PC-3 (cell line): ENCODE results near the gene MASP1. TPM values are rescaled to one million over a fixed set of nuclear protein-coding genes. Genes with fewer than 3 reads are reported as not detected.

Source experiments
- ATAC-seq: fragments of 200-7000 bp; cut with Tn5 transposase; 2 replicates; pipeline ENCODE4 v1.9.1; 2020; ENCODE audit warnings: mild to moderate bottlenecking, moderate library complexity
- BruUV-seq: library from RNA; stranded (reverse); fragments of 400-500 nt; replicated peaks from 2 replicates; lab custom pipeline; 2021; lab: Mats Ljungman, UMichigan
- CTCF ChIA-PET: fragments of 300-600 bp; sonication (Branson Sonifier 250); formaldehyde crosslinking; loops from one replicate; lab custom pipeline; 2022; ENCODE audit warnings: antibody characterized with exemption; lab: Charles Lee
- POLR2A ChIA-PET: fragments of 300-600 bp; sonication (Branson Sonifier 250); formaldehyde crosslinking; loops from one replicate; lab custom pipeline; 2022; ENCODE audit warnings: antibody characterized with exemption; ENCODE audit not compliant: unreplicated experiment; lab: Charles Lee
- DNase-seq: peaks from one replicate; pipeline ENCODE4 v3.0.0-alpha.2; 2015
- H2AFZ ChIP-seq: fragments of 300-600 bp; sonication (generic); 2 replicates; pipeline ENCODE4 v1.6.0; 2016; ENCODE audit warnings: antibody characterized with exemption, low read length
- H3F3A ChIP-seq: fragments of 300-600 bp; sonication (generic); one replicate; pipeline ENCODE4 v1.6.0; 2017; ENCODE audit warnings: antibody characterized with exemption, low read length, control low read depth, mild to moderate bottlenecking; ENCODE audit not compliant: unreplicated experiment
- H3K27ac ChIP-seq: fragments of 300-600 bp; sonication (generic); 2 replicates; pipeline ENCODE4 v1.5.1; 2016; ENCODE audit warnings: mild to moderate bottlenecking, low read length
- H3K27me3 ChIP-seq: fragments of 300-600 bp; sonication (generic); 2 replicates; pipeline ENCODE4 v1.6.1; 2016; ENCODE audit warnings: low read length, mixed read lengths
- H3K36me3 ChIP-seq: fragments of 300-600 bp; sonication (generic); 2 replicates; pipeline ENCODE4 v1.6.1; 2016; ENCODE audit warnings: low read depth, mixed run types, low read length, mixed read lengths
- H3K4me1 ChIP-seq: fragments of 300-600 bp; sonication (generic); 2 replicates; pipeline ENCODE4 v1.5.1; 2016; ENCODE audit warnings: low read length; ENCODE audit not compliant: insufficient read depth
- H3K4me2 ChIP-seq: fragments of 300-600 bp; sonication (generic); 2 replicates; pipeline ENCODE4 v1.6.0; 2016; ENCODE audit warnings: low read length
- H3K4me3 ChIP-seq: fragments of 300-600 bp; sonication (generic); 2 replicates; pipeline ENCODE4 v1.5.1; 2016; ENCODE audit warnings: mild to moderate bottlenecking, low read length, mixed read lengths
- H3K79me2 ChIP-seq: fragments of 300-600 bp; sonication (generic); 2 replicates; pipeline ENCODE4 v1.6.1; 2017; ENCODE audit warnings: low read length, mixed read lengths
- H3K9ac ChIP-seq: fragments of 300-600 bp; sonication (generic); 2 replicates; pipeline ENCODE4 v1.6.0; 2016; ENCODE audit warnings: mild to moderate bottlenecking, low read length
- H3K9me2 ChIP-seq: fragments of 300-600 bp; sonication (generic); replicated peaks from 2 replicates; pipeline ENCODE4 v1.6.1; 2016; ENCODE audit warnings: mixed run types, low read length, mixed read lengths
- H3K9me3 ChIP-seq: fragments of 300-600 bp; sonication (generic); 2 replicates; pipeline ENCODE4 v1.6.1; 2016; ENCODE audit warnings: low read length, mixed read lengths
- H4K20me1 ChIP-seq: fragments of 300-600 bp; sonication (generic); 2 replicates; pipeline ENCODE4 v1.6.1; 2016; ENCODE audit warnings: low read length, mixed read lengths
- EZH2 ChIP-seq: fragments of 300-600 bp; sonication (generic); IDR thresholded peaks from one replicate; pipeline ENCODE4 v1.6.1; 2017; ENCODE audit warnings: antibody characterized with exemption, mild to moderate bottlenecking, low read length; ENCODE audit not compliant: unreplicated experiment
- EZH2phosphoT487 ChIP-seq: fragments of 300-600 bp; sonication (generic); IDR thresholded peaks from 2 replicates; pipeline ENCODE4 v1.6.1; 2018; ENCODE audit warnings: mild to moderate bottlenecking, antibody characterized with exemption, low read length, borderline replicate concordance
- intact Hi-C: fragments of 100-400 bp; cut with micrococcal nuclease; formaldehyde crosslinking; loops from 2 replicates; pipeline ENCODE4 v1.9.0; 2023
- total RNA-seq: library from RNA; depleted of rRNA; stranded (reverse); fragments of >200 nt; gene quantifications from 2 replicates; pipeline ENCODE4 v1.2.3, GENCODE V29; 2014
- TF ChIP-seq, protein P1 (sequence below): fragments of 300-600 bp; sonication (generic); conservative IDR thresholded peaks from 2 replicates; pipeline ENCODE4 v1.5.1; 2017; ENCODE audit warnings: antibody characterized with exemption, low read depth, mild to moderate bottlenecking, low read length

MASP1 gene
- total RNA-seq, 1 experiment from 2014 or later = 0.07 TPM

DNA sequence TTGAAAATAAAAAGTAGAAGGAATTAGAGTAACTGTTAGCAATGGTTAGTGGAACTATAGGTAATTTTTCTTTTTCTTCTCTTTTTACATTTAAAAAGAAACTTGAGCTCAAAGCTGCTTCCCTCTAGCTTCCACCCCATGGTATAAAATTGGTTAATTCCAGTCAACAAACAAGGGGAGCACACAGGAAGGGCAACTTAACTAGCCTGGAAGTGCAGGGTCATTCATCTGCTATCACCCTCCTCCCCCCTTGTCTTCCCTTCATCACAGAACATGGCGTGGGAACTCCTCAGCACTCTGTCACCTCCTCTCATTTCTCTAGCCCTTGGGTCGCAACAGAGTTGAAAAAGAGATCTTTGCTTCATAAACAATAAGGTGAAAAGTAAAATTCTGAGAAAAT, 20.0 kb downstream of the MASP1 start:
- no TSS peak for BruUV-seq
- TF ChIP-seq EZH2phosphoT487 (no peak), EZH2 (no peak)
- TF ChIP-seq, protein P1, sequence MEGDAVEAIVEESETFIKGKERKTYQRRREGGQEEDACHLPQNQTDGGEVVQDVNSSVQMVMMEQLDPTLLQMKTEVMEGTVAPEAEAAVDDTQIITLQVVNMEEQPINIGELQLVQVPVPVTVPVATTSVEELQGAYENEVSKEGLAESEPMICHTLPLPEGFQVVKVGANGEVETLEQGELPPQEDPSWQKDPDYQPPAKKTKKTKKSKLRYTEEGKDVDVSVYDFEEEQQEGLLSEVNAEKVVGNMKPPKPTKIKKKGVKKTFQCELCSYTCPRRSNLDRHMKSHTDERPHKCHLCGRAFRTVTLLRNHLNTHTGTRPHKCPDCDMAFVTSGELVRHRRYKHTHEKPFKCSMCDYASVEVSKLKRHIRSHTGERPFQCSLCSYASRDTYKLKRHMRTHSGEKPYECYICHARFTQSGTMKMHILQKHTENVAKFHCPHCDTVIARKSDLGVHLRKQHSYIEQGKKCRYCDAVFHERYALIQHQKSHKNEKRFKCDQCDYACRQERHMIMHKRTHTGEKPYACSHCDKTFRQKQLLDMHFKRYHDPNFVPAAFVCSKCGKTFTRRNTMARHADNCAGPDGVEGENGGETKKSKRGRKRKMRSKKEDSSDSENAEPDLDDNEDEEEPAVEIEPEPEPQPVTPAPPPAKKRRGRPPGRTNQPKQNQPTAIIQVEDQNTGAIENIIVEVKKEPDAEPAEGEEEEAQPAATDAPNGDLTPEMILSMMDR = no peak
- no peaks in the 10 kb centered on the region for H4K20me1 ChIP-seq

DNA sequence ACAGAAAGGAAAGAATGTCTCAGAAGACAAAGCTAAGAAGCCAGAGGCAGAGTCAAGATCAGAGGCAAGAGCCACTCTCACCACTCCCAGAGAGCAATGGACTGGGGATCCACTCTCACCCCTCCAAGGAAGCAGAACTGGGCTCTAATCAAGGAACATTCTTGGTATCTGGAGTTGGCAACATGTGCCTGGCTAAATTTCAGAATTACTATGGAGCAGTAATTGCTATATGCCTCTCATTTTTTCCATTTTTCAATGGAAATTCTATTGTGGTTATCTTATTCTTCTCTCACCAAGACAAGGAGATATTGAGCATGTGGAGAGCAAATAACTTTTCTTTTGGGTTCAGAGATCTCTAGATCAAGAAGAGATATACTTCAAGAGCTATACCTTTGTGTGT, 22.1 kb downstream of the MASP1 start:
- POLR2A ChIA-PET = no interaction called here

More for the DNA sequence above, 20.0 kb downstream of the MASP1 start:
- DNase-seq = no peak
- Histone ChIP-seq H3K9ac (no peak overlapping the region), H3K4me3 (no peak overlapping the region), H3K79me2 (no peaks in the 10 kb centered on the region), H3K9me2 (no peaks in the 10 kb centered on the region), H3K36me3 (no peaks in the 10 kb centered on the region), H3K27me3 (peaks cover 25% of the 10 kb centered on the region; the same call in 1 of the 2 replicates), H3K4me2 (no peak overlapping the region), H3F3A (no peaks in the 10 kb centered on the region), H3K4me1 (no peaks in the 10 kb centered on the region), H3K9me3 (peaks cover 5% of the 10 kb centered on the region; the same call in 1 of the 2 replicates), H2AFZ (no peak overlapping the region), H3K27ac (no peak overlapping the region)
- CTCF ChIA-PET = no interaction called here
- ATAC-seq = no peak
- POLR2A ChIA-PET = no interaction called here
- intact Hi-C loops = no loop called here

DNA sequence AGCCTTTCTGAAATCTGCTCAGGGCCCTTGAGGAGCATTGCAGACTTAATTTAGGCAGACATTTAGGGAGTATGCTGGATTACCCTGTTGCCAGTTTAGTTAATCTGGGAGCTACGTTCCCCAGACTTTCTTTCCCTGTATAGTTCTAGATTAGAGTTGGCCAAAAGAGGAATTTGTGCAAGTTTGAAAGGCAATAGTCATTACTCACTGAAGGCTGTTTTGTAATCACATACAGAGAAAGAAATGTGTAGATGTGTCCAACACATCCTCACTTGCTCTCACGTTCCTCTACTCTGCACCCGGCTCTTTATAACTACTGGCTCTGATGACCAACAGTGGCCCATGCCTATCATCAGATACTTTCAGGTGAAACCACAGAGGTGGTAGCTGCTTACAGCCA, 24.2 kb downstream of the MASP1 start:
- intact Hi-C loops = no loop called here
- DNase-seq (no peak), ATAC-seq (no peak)
- ChIA-PET CTCF (interaction anchor here (0.6 kb wide), 1 partner anchor 47 kb away, joined by 6 read pairs; no protein-coding TSS in a partner anchor), POLR2A (no interaction called here)
- BruUV-seq = no TSS peak
- peaks cover 18% of the 10 kb centered on the region for H3K4me1 ChIP-seq
- H4K20me1 ChIP-seq = no peaks in the 10 kb centered on the region
- no peaks in the 10 kb centered on the region for H3K36me3 ChIP-seq
- H3K4me2 ChIP-seq = no peak overlapping the region
- H3K4me3 ChIP-seq = no peak overlapping the region
- no peaks in the 10 kb centered on the region for H3K79me2 ChIP-seq
- H3K27me3 ChIP-seq = peaks cover 8% of the 10 kb centered on the region; the same call in 1 of the 2 replicates
- H3K27ac ChIP-seq = no peak overlapping the region
- no peaks in the 10 kb centered on the region for H3K9me2 ChIP-seq
- TF ChIP-seq EZH2phosphoT487 (no peak), EZH2 (no peak)
- TF ChIP-seq, protein P1 = no peak
- no peak overlapping the region for H2AFZ ChIP-seq
- no peak overlapping the region for H3K9ac ChIP-seq
- H3K9me3 ChIP-seq = peaks cover 5% of the 10 kb centered on the region; the same call in 1 of the 2 replicates
- no peaks in the 10 kb centered on the region for H3F3A ChIP-seq

More for the DNA sequence above, 22.1 kb downstream of the MASP1 start:
- Histone ChIP-seq H3K4me1 (peaks cover 7% of the 10 kb centered on the region), H3K79me2 (no peaks in the 10 kb centered on the region), H3F3A (no peaks in the 10 kb centered on the region), H4K20me1 (no peaks in the 10 kb centered on the region), H3K9me2 (no peaks in the 10 kb centered on the region), H3K9ac (no peak overlapping the region), H3K4me2 (no peak overlapping the region), H3K9me3 (peaks cover 5% of the 10 kb centered on the region; the same call in 1 of the 2 replicates), H2AFZ (no peak overlapping the region), H3K27me3 (peaks cover 19% of the 10 kb centered on the region; the same call in 1 of the 2 replicates), H3K4me3 (no peak overlapping the region), H3K27ac (no peak overlapping the region), H3K36me3 (no peaks in the 10 kb centered on the region)
- ATAC-seq (no peak), DNase-seq (no peak)
- TF ChIP-seq EZH2phosphoT487 (no peak), EZH2 (no peak)
- TF ChIP-seq, protein P1 = no peak
- CTCF ChIA-PET = no interaction called here
- no TSS peak for BruUV-seq
- intact Hi-C loops = no loop called here
